K562 (cell line): ENCODE data around the gene FN3K. TPM values are rescaled to one million over a fixed set of nuclear protein-coding genes. Genes with fewer than 3 reads are reported as not detected.

Experiments
- ARID2 ChIP-seq: fragments of 450-650 bp; IDR thresholded peaks from 2 replicates; pipeline ENCODE4 v1.6.1; 2017; ENCODE audit warnings: antibody characterized with exemption, mild to moderate bottlenecking
- CBX1 ChIP-seq: sonication (generic); IDR thresholded peaks from 2 replicates; pipeline ENCODE4 v1.6.1; 2016; ENCODE audit warnings: antibody characterized with exemption, low read depth, mild to moderate bottlenecking
- E2F3 ChIP-seq: fragments of 250-450 bp; sonication (Bioruptor Pico); IDR thresholded peaks from 2 replicates; pipeline ENCODE4 v1.4.0; 2020; ENCODE audit warnings: mild to moderate bottlenecking
- HMBOX1 ChIP-seq: sonication (generic); IDR thresholded peaks from 2 replicates; pipeline ENCODE4 v1.6.1; 2016
- ILF3 ChIP-seq: fragments of 450-650 bp; IDR thresholded peaks from 2 replicates; pipeline ENCODE4 v1.6.1; 2018; ENCODE audit warnings: antibody characterized with exemption, mild to moderate bottlenecking, moderate library complexity, borderline replicate concordance
- MAZ ChIP-seq, 2 experiments: fragments of 450-650 bp in 1 of 2; sonication (generic) in 1 of 2; formaldehyde crosslinking; IDR thresholded peaks in 1 of 2; conservative IDR thresholded peaks in 1 of 2; 2 replicates each; pipeline versions ENCODE4 v1.4.0 to v1.5.0; 2020; ENCODE audit warnings: mild to moderate bottlenecking in 1 of 2, missing genetic modification reagents in 1 of 2
- MBD1 ChIP-seq: fragments of 250-450 bp; sonication (Bioruptor Pico); IDR thresholded peaks from 2 replicates; pipeline ENCODE4 v1.8.0; 2022; ENCODE audit warnings: inconsistent platforms
- MNT ChIP-seq, 2 experiments: fragments of 450-650 bp; conservative IDR thresholded peaks; 2 replicates each; pipeline ENCODE4 v1.6.1; 2017; ENCODE audit warnings: mild to moderate bottlenecking in 2 of 2, moderate library complexity in 2 of 2
- NR4A1 ChIP-seq, 2 experiments: fragments of 250-450 bp in 1 of 2; fragments of 450-650 bp in 1 of 2; sonication (Bioruptor Pico) in 1 of 2; IDR thresholded peaks; 2 replicates each; pipeline versions ENCODE4 v1.4.0 to v1.6.1; 2016 to 2020; ENCODE audit warnings: mild to moderate bottlenecking in 2 of 2, missing compliant biosample characterization in 1 of 2, missing genetic modification characterization in 1 of 2, moderate library complexity in 1 of 2
- PYGO2 ChIP-seq: fragments of 450-650 bp; IDR thresholded peaks from 2 replicates; pipeline ENCODE4 v1.6.1; 2016; ENCODE audit warnings: mild to moderate bottlenecking, missing genetic modification characterization, moderate library complexity, missing compliant biosample characterization
- RBM39 ChIP-seq: fragments of 200-400 bp; formaldehyde crosslinking; optimal IDR thresholded peaks from 2 replicates; pipeline ENCODE3; 2018; ENCODE audit warnings: low read depth, low read length
- RHOXF2B ChIP-seq: fragments of 250-450 bp; sonication (Bioruptor Pico); conservative IDR thresholded peaks from 2 replicates; pipeline ENCODE4 v1.5.1; 2021
- TAF7 ChIP-seq: fragments of 450-650 bp; IDR thresholded peaks from 2 replicates; pipeline ENCODE4 v1.6.1; 2016; ENCODE audit warnings: missing genetic modification characterization, missing compliant biosample characterization
- TFAM ChIP-seq: fragments of 250-450 bp; sonication (Bioruptor Pico); conservative IDR thresholded peaks from 2 replicates; pipeline ENCODE4 v1.5.0; 2021; ENCODE audit warnings: mild to moderate bottlenecking, moderate library complexity
- USF1 ChIP-seq: sonication (generic); formaldehyde crosslinking; IDR thresholded peaks from 2 replicates; pipeline ENCODE4 v1.9.0; 2022; ENCODE audit warnings: mild to moderate bottlenecking, missing genetic modification reagents
- XRCC5 ChIP-seq: fragments of 200-400 bp; formaldehyde crosslinking; IDR thresholded peaks from 2 replicates; pipeline ENCODE4 v1.6.1; 2017; ENCODE audit warnings: low read depth, mild to moderate bottlenecking, low read length
- ZBTB12 ChIP-seq: fragments of 250-450 bp; sonication (Bioruptor Pico); IDR thresholded peaks from 2 replicates; pipeline ENCODE4 v1.4.0; 2020
- ZBTB33 ChIP-seq: sonication (generic); formaldehyde crosslinking; IDR thresholded peaks from 2 replicates; pipeline ENCODE4 v1.8.1; 2023; ENCODE audit warnings: mild to moderate bottlenecking, missing genetic modification reagents
- ZKSCAN3 ChIP-seq: fragments of 250-450 bp; sonication (Bioruptor Pico); IDR thresholded peaks from 2 replicates; pipeline ENCODE4 v1.4.0; 2020
- ZNF583 ChIP-seq: fragments of 250-450 bp; sonication (Bioruptor Pico); IDR thresholded peaks from 2 replicates; pipeline ENCODE4 v1.4.0; 2020
- ZNF79 ChIP-seq: fragments of 250-450 bp; sonication (Bioruptor Pico); IDR thresholded peaks from 2 replicates; pipeline ENCODE4 v1.4.0; 2020; ENCODE audit warnings: low read depth, mild to moderate bottlenecking, moderate library complexity
- ZZZ3 ChIP-seq: fragments of 450-650 bp; IDR thresholded peaks from 2 replicates; pipeline ENCODE4 v1.6.1; 2016; ENCODE audit warnings: antibody characterized with exemption, mild to moderate bottlenecking, moderate library complexity
- polyA plus RNA-seq, 8 experiments: library from polyadenylated mRNA; depleted of rRNA in 4 of 8; stranded (reverse) in 5 of 8; unstranded in 3 of 8; fragments of >200 nt; fragmentation: Nextera tagmentation in 2 of 8; fragmentation: Illumina TruSeq in 1 of 8; extraction: Ambion mirVana in 2 of 8; extraction: Trizol in 1 of 8; gene quantifications; 2 replicates each; pipeline versions ENCODE4 v1.2.1 to v1.2.3, GENCODE V29; 2011 to 2014; ENCODE audit warnings: inconsistent platforms in 1 of 8, missing spikeins in 1 of 8
- total RNA-seq, 7 experiments: library from RNA; depleted of rRNA in 6 of 7; stranded (reverse); fragments of >200 nt in 6 of 7; fragmentation: Illumina TruSeq in 2 of 7; extraction: Trizol in 2 of 7; gene quantifications; 2 replicates each; pipeline versions ENCODE4 v1.2.1 to v1.2.3, GENCODE V29; 2011 to 2021; ENCODE audit warnings: low replicate concordance in 1 of 7

Gene FN3K
- total and polyA plus RNA-seq, 9 of the 15 experiments (the other 6 are each of a cell fraction or from before 2014, with no cell fraction given) = 0.08 to 22.7 (median 3.8) TPM

GRCh38 chr17:82751171-82751570 lies 15.8 kb downstream of the FN3K start (continued):
- TF ChIP-seq ZNF79 (CRISPR knock-in tag) (no peak), ILF3 (no peak), NR4A1 (CRISPR knock-in tag; IDR thresholded peaks at IDR 0.05) (no peak), NR4A1 (tag; IDR thresholded peaks at IDR 0.05) (no peak), RBM39 (no peak), ZNF583 (CRISPR knock-in tag) (no peak), ZKSCAN3 (CRISPR knock-in tag) (no peak), ARID2 (no peak), ZZZ3 (no peak), MAZ (CRISPR knock-in tag; conservative IDR thresholded peaks at IDR 0.05 in 1 of 2, IDR thresholded peaks at IDR 0.05 in 1 of 2) (peak in 1 of 2 experiments; percentile 4; a peak in 2 of 4 replicates), USF1 (CRISPR knock-in tag) (no peak), CBX1 (peak; percentile 38; the same call in 1 of the 2 replicates), XRCC5 (no peak), PYGO2 (no peak), TFAM (CRISPR knock-in tag) (no peak), HMBOX1 (no peak), E2F3 (no peak), MNT (conservative IDR thresholded peaks at IDR 0.05) (no peak), RHOXF2B (CRISPR knock-in tag) (no peak), ZBTB12 (CRISPR knock-in tag) (no peak), MBD1 (CRISPR knock-in tag) (0 out of 2 replicates have a peak, but pooled peaks have one; percentile 35), ZBTB33 (CRISPR knock-in tag) (peak; percentile 80), TAF7 (tag) (no peak)
